ENCODE measurements around the gene CCDC187. TPM values are rescaled to one million over a fixed set of nuclear protein-coding genes. Genes with fewer than 3 reads are reported as not detected.
"Not testable (repeated sequence)": the region's sequence is repeated elsewhere in the genome, so short reads cannot be mapped to it uniquely, and the experiment has no call there.

Gene CCDC187
- total RNA-seq, 5 donors from 2014 or later (not counting 1 experiment from before 2014, with no cell fraction given): 0.07 to 0.20 (median 0.09) TPM; not detected in 1

- Mint-ChIP-seq H3K4me1 (peaks cover 4 to 11% (median 10%) of the 10 kb centered on the region in 3 donors), H3K36me3 (no peaks in the 10 kb centered on the region), H3K9me3 (no peaks in the 10 kb centered on the region), H3K4me3 (no peak overlapping the region), H3K27ac (no peak overlapping the region), H3K27me3 (peaks cover 0 to 1% of the 10 kb centered on the region in 2 donors)
- no peak overlapping the region for H3K27ac ChIP-seq (ENCODE audit: low read length)
- ATAC-seq (replicated peaks in 1 of 4) (no peak), DNase-seq (no peak)
- H3K4me3 ChIP-seq (ENCODE audit: control insufficient read depth in 1 of 2, extremely low read depth in 1 of 2, low read length in 1 of 2): no peak overlapping the region
- ChIA-PET POLR2A (no interaction called here), CTCF (no interaction called here)
- peaks cover 0 to 25% of the 10 kb centered on the region in 2 experiments for H3K27me3 ChIP-seq (replicated peaks in 1 of 2; ENCODE audit: control insufficient read depth in 2 of 2, extremely low read depth in 1 of 2, insufficient read depth in 2 of 2, low read length in 1 of 2)
- H3K9me3 ChIP-seq: no peaks in the 10 kb centered on the region
- WGBS (ENCODE audit: insufficient coverage): 88% methylated on average over 6 of the region's 13 CpGs
- peaks cover 0 to 16% of the 10 kb centered on the region in 2 experiments for H3K4me1 ChIP-seq (ENCODE audit: control insufficient read depth in 1 of 2, extremely low read depth in 1 of 2, insufficient read depth in 2 of 2, low read length in 2 of 2)
- H3K36me3 ChIP-seq (ENCODE audit: control insufficient read depth in 2 of 2, extremely low read depth in 1 of 2, insufficient read depth in 1 of 2, low read length in 1 of 2): no peaks in the 10 kb centered on the region
These were observed 33.7 kb downstream of the CCDC187 start for GRCh38 chr9:136270173-136270705.

- no peak for ATAC-seq (replicated peaks in 1 of 4)
- CTCF ChIA-PET: no interaction called here
- no peaks in the 10 kb centered on the region for H3K9me3 Mint-ChIP-seq
- H3K27ac ChIP-seq (ENCODE audit: low read length): no peak overlapping the region
- no peaks in the 10 kb centered on the region for H3K36me3 ChIP-seq (ENCODE audit: control insufficient read depth in 2 of 2, extremely low read depth in 1 of 2, insufficient read depth in 1 of 2, low read length in 1 of 2)
- no peaks in the 10 kb centered on the region for H3K36me3 Mint-ChIP-seq
- peaks cover 0 to 16% of the 10 kb centered on the region in 2 experiments for H3K4me1 ChIP-seq (ENCODE audit: control insufficient read depth in 1 of 2, extremely low read depth in 1 of 2, insufficient read depth in 2 of 2, low read length in 2 of 2)
- 97% methylated on average over 6 of the region's 6 CpGs for WGBS (ENCODE audit: insufficient coverage)
- DNase-seq: no peak
- no peaks in the 10 kb centered on the region for H3K9me3 ChIP-seq
- peaks cover 0 to 20% of the 10 kb centered on the region in 2 experiments for H3K27me3 ChIP-seq (replicated peaks in 1 of 2; ENCODE audit: control insufficient read depth in 2 of 2, extremely low read depth in 1 of 2, insufficient read depth in 2 of 2, low read length in 1 of 2)
- peaks cover 4 to 11% (median 10%) of the 10 kb centered on the region in 3 donors for H3K4me1 Mint-ChIP-seq
- POLR2A ChIA-PET: no interaction called here
- no peak overlapping the region for H3K4me3 ChIP-seq (ENCODE audit: control insufficient read depth in 1 of 2, extremely low read depth in 1 of 2, low read length in 1 of 2)
- H3K4me3 Mint-ChIP-seq: peak overlapping the region in 1 of 3 donors; percentile 72
- H3K27ac Mint-ChIP-seq: no peak overlapping the region
- H3K27me3 Mint-ChIP-seq: peaks cover 0 to 1% of the 10 kb centered on the region in 2 donors
These were observed 35.2 kb downstream of the CCDC187 start for GRCh38 chr9:136268735-136269134.

GRCh38 chr9:136268318-136268717 is 35.6 kb downstream of the CCDC187 start:
- peaks cover 0 to 16% of the 10 kb centered on the region in 2 experiments for H3K4me1 ChIP-seq (ENCODE audit: control insufficient read depth in 1 of 2, extremely low read depth in 1 of 2, insufficient read depth in 2 of 2, low read length in 2 of 2)
- WGBS (ENCODE audit: insufficient coverage): 75% methylated on average over 2 of the region's 6 CpGs
- POLR2A ChIA-PET: no interaction called here
- peaks cover 0 to 20% of the 10 kb centered on the region in 2 experiments for H3K27me3 ChIP-seq (replicated peaks in 1 of 2; ENCODE audit: control insufficient read depth in 2 of 2, extremely low read depth in 1 of 2, insufficient read depth in 2 of 2, low read length in 1 of 2)
- no peaks in the 10 kb centered on the region for H3K9me3 ChIP-seq
- H3K36me3 ChIP-seq (ENCODE audit: control insufficient read depth in 2 of 2, extremely low read depth in 1 of 2, insufficient read depth in 1 of 2, low read length in 1 of 2): no peaks in the 10 kb centered on the region
- H3K9me3 Mint-ChIP-seq: no peaks in the 10 kb centered on the region
- no peak overlapping the region for H3K27ac Mint-ChIP-seq
- no peak overlapping the region for H3K27ac ChIP-seq (ENCODE audit: low read length)
- CTCF ChIA-PET: no interaction called here
- no peaks in the 10 kb centered on the region for H3K36me3 Mint-ChIP-seq
- H3K4me1 Mint-ChIP-seq: peaks cover 4 to 11% (median 10%) of the 10 kb centered on the region in 3 donors
- ATAC-seq (replicated peaks in 1 of 4): no peak
- no peak overlapping the region for H3K4me3 ChIP-seq (ENCODE audit: control insufficient read depth in 1 of 2, extremely low read depth in 1 of 2, low read length in 1 of 2)
- H3K27me3 Mint-ChIP-seq: peaks cover 0 to under 1% of the 10 kb centered on the region in 2 donors
- H3K4me3 Mint-ChIP-seq: peak overlapping the region; percentile 71 to 76 (median 72)
- no peak for DNase-seq

GRCh38 chr9:136267261-136268111 is 36.4 kb downstream of the CCDC187 start:
- ATAC-seq (replicated peaks in 1 of 4) (peak; percentile 94 to 98 (median 96)), DNase-seq (peak; percentile 60 to 92 (median 79))
- H3K4me1 Mint-ChIP-seq: peaks cover 4 to 11% (median 10%) of the 10 kb centered on the region in 3 donors
- Histone ChIP-seq H3K4me1 (ENCODE audit: control insufficient read depth in 1 of 2, extremely low read depth in 1 of 2, insufficient read depth in 2 of 2, low read length in 2 of 2) (peaks cover 0 to 16% of the 10 kb centered on the region in 2 experiments), H3K4me3 (ENCODE audit: control insufficient read depth in 1 of 2, extremely low read depth in 1 of 2, low read length in 1 of 2) (peak overlapping the region; percentile 53 to 76), H3K27me3 (replicated peaks in 1 of 2; ENCODE audit: control insufficient read depth in 2 of 2, extremely low read depth in 1 of 2, insufficient read depth in 2 of 2, low read length in 1 of 2) (peaks cover 0 to 20% of the 10 kb centered on the region in 2 experiments), H3K27ac (ENCODE audit: low read length) (peak overlapping the region; percentile 64), H3K9me3 (no peaks in the 10 kb centered on the region), H3K36me3 (ENCODE audit: control insufficient read depth in 2 of 2, extremely low read depth in 1 of 2, insufficient read depth in 1 of 2, low read length in 1 of 2) (no peaks in the 10 kb centered on the region)
- H3K27me3 Mint-ChIP-seq: no peaks in the 10 kb centered on the region
- POLR2A ChIA-PET: no interaction called here
- 6% methylated on average over 48 of the region's 60 CpGs for WGBS (ENCODE audit: insufficient coverage)
- H3K4me3 Mint-ChIP-seq: peak overlapping the region; percentile 71 to 82 (median 72)
- H3K9me3 Mint-ChIP-seq: no peaks in the 10 kb centered on the region
- H3K27ac Mint-ChIP-seq: peak overlapping the region; percentile 74 to 86
- H3K36me3 Mint-ChIP-seq: no peaks in the 10 kb centered on the region
- CTCF ChIA-PET: interaction anchor here in 1 of 2 donors (0.6 kb wide), 1 partner anchor 969 kb away, joined by 4 read pairs; no protein-coding TSS in a partner anchor

- H3K9me3 Mint-ChIP-seq; H3K36me3 Mint-ChIP-seq; H3K27me3 Mint-ChIP-seq; H3K9me3 ChIP-seq; H3K36me3 ChIP-seq (ENCODE audit: control insufficient read depth in 2 of 2, extremely low read depth in 1 of 2, insufficient read depth in 1 of 2, low read length in 1 of 2); POLR2A ChIA-PET; CTCF ChIA-PET; ATAC-seq (replicated peaks in 1 of 4); DNase-seq; H3K27ac ChIP-seq (ENCODE audit: low read length): not testable (repeated sequence)
- WGBS (ENCODE audit: insufficient coverage): 94% methylated on average over 9 of the region's 18 CpGs
- H3K4me1 ChIP-seq (ENCODE audit: control insufficient read depth in 1 of 2, extremely low read depth in 1 of 2, insufficient read depth in 2 of 2, low read length in 2 of 2): peaks cover 0 to 16% of the 10 kb centered on the region in 2 experiments
- H3K4me3 ChIP-seq (ENCODE audit: control insufficient read depth in 1 of 2, extremely low read depth in 1 of 2, low read length in 1 of 2): peak overlapping the region in 1 of 2 donors; percentile 23
- H3K27me3 ChIP-seq (replicated peaks in 1 of 2; ENCODE audit: control insufficient read depth in 2 of 2, extremely low read depth in 1 of 2, insufficient read depth in 2 of 2, low read length in 1 of 2): peaks cover 0 to 20% of the 10 kb centered on the region in 2 experiments
- Mint-ChIP-seq H3K4me1 (peaks cover 4 to 11% (median 10%) of the 10 kb centered on the region in 3 donors), H3K4me3 (peak overlapping the region; percentile 71 to 82 (median 72)), H3K27ac (peak overlapping the region; percentile 74 to 86)
These were observed 37.3 kb downstream of the CCDC187 start for GRCh38 chr9:136266641-136267040.

GRCh38 chr9:136265561-136266355 is 38.1 kb downstream of the CCDC187 start:
- H3K27me3 Mint-ChIP-seq: no peaks in the 10 kb centered on the region
- peaks cover 0 to 16% of the 10 kb centered on the region in 2 experiments for H3K4me1 ChIP-seq (ENCODE audit: control insufficient read depth in 1 of 2, extremely low read depth in 1 of 2, insufficient read depth in 2 of 2, low read length in 2 of 2)
- H3K9me3 ChIP-seq: no peaks in the 10 kb centered on the region
- peaks cover 4 to 11% (median 10%) of the 10 kb centered on the region in 3 donors for H3K4me1 Mint-ChIP-seq
- ATAC-seq (replicated peaks in 1 of 4) (no peak), DNase-seq (no peak)
- no peak overlapping the region for H3K27ac Mint-ChIP-seq
- ChIA-PET POLR2A (no interaction called here), CTCF (no interaction called here)
- no peaks in the 10 kb centered on the region for H3K36me3 Mint-ChIP-seq
- H3K36me3 ChIP-seq (ENCODE audit: control insufficient read depth in 2 of 2, extremely low read depth in 1 of 2, insufficient read depth in 1 of 2, low read length in 1 of 2): no peaks in the 10 kb centered on the region
- peaks cover 0 to 22% of the 10 kb centered on the region in 2 experiments for H3K27me3 ChIP-seq (replicated peaks in 1 of 2; ENCODE audit: control insufficient read depth in 2 of 2, extremely low read depth in 1 of 2, insufficient read depth in 2 of 2, low read length in 1 of 2)
- no peak overlapping the region for H3K4me3 ChIP-seq (ENCODE audit: control insufficient read depth in 1 of 2, extremely low read depth in 1 of 2, low read length in 1 of 2)
- H3K9me3 Mint-ChIP-seq: no peaks in the 10 kb centered on the region
- no peak overlapping the region for H3K27ac ChIP-seq (ENCODE audit: low read length)
- no peak overlapping the region for H3K4me3 Mint-ChIP-seq
- WGBS (ENCODE audit: insufficient coverage): 85% methylated on average over 12 of the region's 17 CpGs

All from T-cell (primary cell).